GM15510 (cell line): Measurements from ENCODE around the gene SOD2.

Experiments
- POLR2A ChIP-seq: IDR thresholded peaks from 3 replicates; pipeline ENCODE4 v1.6.1; 2011; ENCODE audit warnings: borderline replicate concordance; ENCODE audit not compliant: insufficient read length; ENCODE audit errors: extremely low read depth

The SOD2 gene

DNA sequence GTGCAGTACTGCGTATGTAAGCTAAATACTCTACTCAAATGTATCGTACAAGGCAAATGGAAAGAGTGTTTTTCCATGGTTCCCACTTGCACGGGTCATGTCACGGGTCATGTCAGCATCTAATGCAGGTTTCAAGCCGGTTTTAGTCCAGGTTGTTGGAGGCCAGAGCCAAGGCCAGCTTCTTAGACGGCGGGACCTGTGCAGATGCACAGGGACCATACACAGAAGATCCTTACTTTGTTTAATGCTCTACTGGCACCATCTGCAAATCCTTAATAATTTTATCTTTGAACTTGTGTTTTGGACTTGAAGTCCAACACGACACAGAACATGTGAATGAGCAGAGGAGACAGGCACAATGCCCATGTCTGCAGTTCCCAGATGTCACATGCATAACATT is 42.7 kb downstream of the SOD2 start:
- TF ChIP-seq POLR2A = no peak

DNA sequence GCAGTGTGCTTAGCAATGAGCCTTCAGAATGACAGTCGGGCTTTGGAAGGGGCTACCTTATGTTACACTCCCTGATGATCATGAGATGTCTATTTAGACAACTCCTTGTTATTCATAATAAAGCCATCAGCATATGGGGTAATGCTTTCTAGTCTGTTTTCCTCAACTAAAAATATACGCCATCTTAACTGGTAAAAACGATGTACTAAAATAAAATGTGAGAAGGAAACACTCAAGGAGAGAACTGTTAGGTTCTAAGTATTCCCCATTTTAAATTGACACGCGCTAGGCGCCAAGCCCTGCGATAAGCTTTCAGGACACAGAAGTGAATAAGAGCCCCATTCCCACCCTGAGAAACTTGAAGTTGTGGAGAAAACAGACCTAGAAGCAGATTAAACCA is 43.6 kb downstream of the SOD2 start:
- no peak for TF ChIP-seq POLR2A

DNA sequence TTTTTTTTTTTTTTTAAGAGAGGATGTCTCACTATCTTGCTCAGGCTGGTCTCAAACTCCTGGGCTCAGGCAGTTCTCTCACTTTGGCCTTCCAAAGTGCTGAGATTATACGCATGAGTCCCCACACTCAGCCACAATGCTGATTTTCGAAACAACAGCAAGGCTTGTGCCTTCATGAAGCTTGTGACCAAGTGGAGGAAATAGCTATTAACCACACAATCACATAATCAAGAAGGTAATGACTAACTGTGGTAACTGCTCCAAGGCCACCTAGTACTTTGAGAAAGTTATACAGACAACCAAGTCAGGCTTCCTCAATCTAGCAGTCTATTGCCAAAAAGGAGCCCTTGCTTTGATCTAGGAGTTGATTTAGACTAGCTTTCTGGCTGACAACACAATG is 46.3 kb downstream of the SOD2 start:
- TF ChIP-seq POLR2A = no peak

DNA sequence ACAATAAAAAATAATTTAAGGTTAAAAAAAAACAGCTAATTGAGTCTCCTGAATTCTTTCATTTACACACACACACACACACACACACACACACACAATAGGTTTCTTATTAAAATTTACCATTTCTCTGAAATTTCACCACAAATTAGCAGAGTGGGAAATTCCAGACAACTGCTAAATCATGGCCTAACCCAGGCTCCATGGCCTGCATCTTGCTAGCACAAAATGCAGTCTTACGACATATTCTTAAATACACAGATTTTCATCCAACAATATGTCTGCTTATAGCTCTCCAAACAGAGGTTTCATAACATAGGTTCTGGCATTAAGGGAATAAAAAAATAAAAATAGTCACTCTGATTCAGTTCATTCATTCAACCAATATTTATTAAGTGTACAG is 46.9 kb downstream of the SOD2 start:
- no peak for TF ChIP-seq POLR2A

DNA sequence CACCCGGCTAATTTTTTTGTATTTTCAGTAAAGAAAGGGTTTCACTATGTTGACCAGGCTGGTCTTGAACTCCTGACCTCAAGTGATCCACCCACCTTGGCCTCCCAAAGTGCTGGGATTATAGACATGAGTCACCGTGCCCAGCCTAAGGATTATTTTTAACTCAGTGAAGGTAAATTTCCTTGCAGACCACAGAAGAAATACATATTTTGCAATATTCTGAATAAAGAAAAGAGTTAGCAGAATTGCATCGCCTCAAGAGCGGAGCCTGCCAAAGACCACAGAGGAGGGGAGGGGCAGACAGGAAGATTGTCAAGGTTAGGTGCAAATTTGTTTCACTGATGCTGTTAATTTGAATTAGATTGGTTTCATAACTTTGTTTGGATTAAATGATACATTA is 47.4 kb downstream of the SOD2 start:
- no peak for TF ChIP-seq POLR2A
